PC-3 (cell line): ENCODE data around the gene GORAB.

ENCODE experiments used
- CTCF ChIP-seq: fragments of 300-600 bp; sonication (generic); conservative IDR thresholded peaks from 2 replicates; pipeline ENCODE4 v1.5.1; 2017; ENCODE audit warnings: antibody characterized with exemption, low read depth, mild to moderate bottlenecking, low read length
- EZH2 ChIP-seq: fragments of 300-600 bp; sonication (generic); IDR thresholded peaks from one replicate; pipeline ENCODE4 v1.6.1; 2017; ENCODE audit warnings: antibody characterized with exemption, mild to moderate bottlenecking, low read length; ENCODE audit not compliant: unreplicated experiment
- EZH2phosphoT487 ChIP-seq: fragments of 300-600 bp; sonication (generic); IDR thresholded peaks from 2 replicates; pipeline ENCODE4 v1.6.1; 2018; ENCODE audit warnings: mild to moderate bottlenecking, antibody characterized with exemption, low read length, borderline replicate concordance

GRCh38 chr1:170598618-170599017 is 66.7 kb downstream of the GORAB start:
- no peak for TF ChIP-seq CTCF
- no peak for TF ChIP-seq EZH2
- no peak for TF ChIP-seq EZH2phosphoT487
